Measurements from ENCODE around the gene IL21R. TPM values are rescaled to one million over a fixed set of nuclear protein-coding genes. Genes with fewer than 3 reads are reported as not detected.

IL21R gene
- total RNA-seq, 3 donors from 2014 or later (not counting 1 experiment from before 2014, with no cell fraction given), result 24.3 to 45.7 (median 26.5) TPM

DNA sequence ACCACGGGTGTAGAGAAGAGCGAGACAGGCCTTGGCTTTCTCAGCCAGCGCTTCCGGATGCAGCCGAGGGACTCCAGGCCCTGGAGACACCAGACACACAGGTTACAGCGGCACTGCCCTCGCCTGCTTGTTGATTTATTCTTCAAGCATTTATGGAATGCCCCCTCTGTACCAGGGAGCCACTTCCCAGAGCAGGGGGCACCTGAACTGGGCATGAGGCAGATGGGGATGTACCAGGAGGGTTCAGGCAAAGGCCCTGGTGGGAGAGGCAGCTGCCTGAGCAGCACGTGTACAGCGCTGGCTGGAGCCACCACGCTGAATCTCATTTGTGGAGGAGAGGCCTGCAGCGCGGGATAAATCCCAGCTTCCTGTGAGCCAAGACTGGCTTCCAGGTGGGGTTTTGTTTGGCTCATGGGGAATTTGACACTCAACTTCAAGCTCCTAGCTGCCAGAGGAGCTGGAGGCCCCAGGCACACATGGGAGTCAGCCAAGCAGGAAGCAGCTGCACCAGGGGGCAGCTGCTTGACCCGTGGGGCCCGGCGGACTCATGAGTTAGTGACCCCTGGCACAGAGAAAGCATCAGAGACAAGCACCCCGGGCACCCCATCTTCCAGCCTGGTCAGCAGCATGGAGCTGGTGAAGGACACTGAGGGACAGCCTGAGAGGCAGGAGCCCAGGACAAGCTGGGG lies 59.7 kb downstream of the IL21R start:
- WGBS (ENCODE audit: insufficient coverage), result 92% methylated on average over 16 of the region's 16 CpGs
- Mint-ChIP-seq H3K27ac (peak overlapping the region; percentile 72 to 96), H3K4me3 (peak overlapping the region; percentile 28), H3K4me1 (peaks cover 47 to 76% of the 10 kb centered on the region in 2 donors), H3K36me3 (peaks cover 7% of the 10 kb centered on the region), H3K27me3 (ENCODE audit: low read depth in 2 of 2) (no peaks in the 10 kb centered on the region), H3K9me3 (no peaks in the 10 kb centered on the region)
- peaks cover 76% of the 10 kb centered on the region for H3K4me1 ChIP-seq (ENCODE audit: control insufficient read depth, insufficient read depth, low read length)
- H3K9me3 ChIP-seq (ENCODE audit: control insufficient read depth, insufficient read depth, low read length), result no peaks in the 10 kb centered on the region
- H3K27ac ChIP-seq (ENCODE audit: low read length), result no peak overlapping the region
- no peak for TF ChIP-seq CTCF (IDR thresholded peaks at IDR 0.05)
- peaks cover 54% of the 10 kb centered on the region for H3K36me3 ChIP-seq (ENCODE audit: control insufficient read depth, insufficient read depth, low read length)
- DNase-seq (no peak), ATAC-seq (no peak)
- intact Hi-C loops (cut with micrococcal nuclease), result no loop called here
- no peaks in the 10 kb centered on the region for H3K27me3 ChIP-seq (ENCODE audit: control insufficient read depth, insufficient read depth, low read length)
- H3K4me3 ChIP-seq (ENCODE audit: low read length), result no peak overlapping the region

DNA sequence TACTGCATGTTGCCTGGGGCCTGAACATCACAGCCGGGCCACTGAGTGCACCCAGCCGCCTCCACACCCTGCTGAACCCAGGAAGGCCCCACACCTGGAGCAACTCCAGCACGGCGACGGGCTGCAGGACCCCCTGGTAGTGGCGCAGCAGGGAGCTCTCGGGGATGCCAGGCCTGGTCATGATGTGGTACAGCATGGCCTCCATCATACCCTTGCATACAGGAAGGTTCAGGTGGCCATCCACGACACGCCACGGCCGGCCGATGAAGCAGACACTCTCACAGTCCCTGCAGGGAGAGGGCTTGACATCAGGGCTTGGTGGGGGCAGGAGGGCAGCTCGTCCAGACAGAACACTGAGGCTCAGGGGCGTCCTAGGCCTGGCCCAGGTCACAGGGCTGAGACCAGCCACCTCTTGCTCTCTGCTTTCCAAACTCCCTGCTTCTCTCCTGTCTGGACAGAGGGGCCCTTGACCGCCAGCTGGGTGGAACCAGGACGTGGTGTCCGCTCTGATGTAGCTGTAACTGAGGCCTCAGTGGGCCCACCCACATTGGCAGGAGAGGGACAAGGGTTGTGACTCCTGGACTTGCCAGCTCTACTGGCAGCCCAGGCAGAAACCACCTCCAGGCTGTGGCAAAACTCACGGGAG lies 60.3 kb downstream of the IL21R start:
- peaks cover 59% of the 10 kb centered on the region for H3K36me3 ChIP-seq (ENCODE audit: control insufficient read depth, insufficient read depth, low read length)
- H3K27me3 ChIP-seq (ENCODE audit: control insufficient read depth, insufficient read depth, low read length), result no peaks in the 10 kb centered on the region
- no peak for ATAC-seq
- no peak for TF ChIP-seq CTCF (IDR thresholded peaks at IDR 0.05)
- intact Hi-C loops (cut with micrococcal nuclease), result no loop called here
- H3K4me3 ChIP-seq (ENCODE audit: low read length), result no peak overlapping the region
- H3K27me3 Mint-ChIP-seq (ENCODE audit: low read depth in 2 of 2), result no peaks in the 10 kb centered on the region
- no peaks in the 10 kb centered on the region for H3K9me3 ChIP-seq (ENCODE audit: control insufficient read depth, insufficient read depth, low read length)
- WGBS (ENCODE audit: insufficient coverage), result 87% methylated on average over 18 of the region's 18 CpGs
- H3K4me1 ChIP-seq (ENCODE audit: control insufficient read depth, insufficient read depth, low read length), result peaks cover 69% of the 10 kb centered on the region
- H3K36me3 Mint-ChIP-seq, result peaks cover 8% of the 10 kb centered on the region
- H3K9me3 Mint-ChIP-seq, result no peaks in the 10 kb centered on the region
- DNase-seq, result no peak
- peaks cover 42 to 69% of the 10 kb centered on the region in 2 donors for H3K4me1 Mint-ChIP-seq
- H3K27ac ChIP-seq (ENCODE audit: low read length), result peak overlapping the region; percentile 99
- no peak overlapping the region for H3K4me3 Mint-ChIP-seq
- peak overlapping the region; percentile 96 for H3K27ac Mint-ChIP-seq

- no peak for DNase-seq
- intact Hi-C loops (cut with micrococcal nuclease), result loop anchor here (1.0 kb wide), 1 partner anchor 13 kb away; no protein-coding TSS in a partner anchor
- H3K4me3 ChIP-seq (ENCODE audit: low read length), result peak overlapping the region; percentile 61
- Mint-ChIP-seq H3K27me3 (ENCODE audit: low read depth in 2 of 2) (no peaks in the 10 kb centered on the region), H3K36me3 (peaks cover 14% of the 10 kb centered on the region), H3K27ac (peak overlapping the region; percentile 96), H3K4me1 (peaks cover 39 to 66% of the 10 kb centered on the region in 2 donors), H3K9me3 (no peaks in the 10 kb centered on the region), H3K4me3 (peak overlapping the region; percentile 90)
- TF ChIP-seq CTCF (IDR thresholded peaks at IDR 0.05), result no peak
- peaks cover 65% of the 10 kb centered on the region for H3K36me3 ChIP-seq (ENCODE audit: control insufficient read depth, insufficient read depth, low read length)
- 85% methylated on average over 20 of the region's 24 CpGs for WGBS (ENCODE audit: insufficient coverage)
- no peak for ATAC-seq
- H3K27me3 ChIP-seq (ENCODE audit: control insufficient read depth, insufficient read depth, low read length), result no peaks in the 10 kb centered on the region
- H3K4me1 ChIP-seq (ENCODE audit: control insufficient read depth, insufficient read depth, low read length), result peaks cover 67% of the 10 kb centered on the region
- H3K27ac ChIP-seq (ENCODE audit: low read length), result peak overlapping the region; percentile 99
- no peaks in the 10 kb centered on the region for H3K9me3 ChIP-seq (ENCODE audit: control insufficient read depth, insufficient read depth, low read length)
These were observed 61.1 kb downstream of the IL21R start for GRCh38 chr16:27462846-27463682.
